Gastroesophageal sphincter (tissue), 3 donors: ENCODE measurements around the gene APP.

Experiments used
- CTCF ChIP-seq, 4 experiments: fragments of 200-600 bp in 2 of 4; fragments of 450-650 bp in 2 of 4; sonication (generic) in 1 of 4; IDR thresholded peaks; one replicate each; pipeline ENCODE4 v1.5.1; 2017 to 2019; ENCODE audit warnings: antibody characterized with exemption in 4 of 4, mild to moderate bottlenecking in 2 of 4, moderate library complexity in 2 of 4
- EP300 ChIP-seq: sonication (generic); formaldehyde crosslinking; IDR thresholded peaks from one replicate; pipeline ENCODE4 v1.6.1; 2017; ENCODE audit warnings: antibody characterized with exemption, mild to moderate bottlenecking
- POLR2A ChIP-seq, 2 donors: fragments of 450-650 bp; IDR thresholded peaks; one replicate each; pipeline ENCODE4 v1.6.1; 2017; ENCODE audit warnings: antibody characterized with exemption in 2 of 2, mild to moderate bottlenecking in 2 of 2, moderate library complexity in 1 of 2
- POLR2AphosphoS5 ChIP-seq: sonication (generic); formaldehyde crosslinking; IDR thresholded peaks from one replicate; pipeline ENCODE4 v1.6.1; 2017; ENCODE audit warnings: antibody characterized with exemption

DNA sequence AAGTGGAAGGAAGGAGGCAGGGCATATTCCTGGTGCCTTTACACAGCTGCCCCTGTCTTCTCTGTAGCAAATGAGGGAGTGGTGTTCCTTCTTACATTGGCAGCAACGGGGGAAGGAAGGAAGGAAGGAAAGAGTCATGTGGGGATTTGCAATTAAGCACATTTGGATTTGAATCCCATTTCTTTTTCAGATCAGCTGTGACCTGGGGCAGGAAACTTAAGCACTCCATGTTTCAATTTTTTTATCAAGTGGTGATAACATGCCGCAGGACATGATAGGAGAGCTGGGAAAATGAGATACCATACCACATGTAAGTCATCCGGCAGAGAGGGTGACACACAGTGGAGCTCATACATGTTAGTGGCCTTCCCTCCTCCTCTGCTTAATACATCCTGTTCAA, 186.8 kb downstream of the APP start:
- TF ChIP-seq POLR2AphosphoS5 (no peak), CTCF (IDR thresholded peaks at IDR 0.05) (no peak), POLR2A (IDR thresholded peaks at IDR 0.05) (no peak), EP300 (no peak)
